Cardiac fibroblast (primary cell): ENCODE results near the gene CATSPER1.

Experiments
- DNase-seq, 2 donors: peaks; one replicate each; pipeline versions ENCODE4 v3.0.0 to v3.0.0-alpha.2; 2010; ENCODE audit warnings: low read depth in 2 of 2
- H3K4me3 ChIP-seq, 2 donors: replicated peaks in 1 of 2; 1 replicate in 1 of 2; 2 replicates in 1 of 2; pipeline ENCODE4 v1.5.1; 2011; ENCODE audit warnings: low read depth in 2 of 2, low read length in 2 of 2, mild to moderate bottlenecking in 2 of 2, moderate library complexity in 1 of 2
- CTCF ChIP-seq: IDR thresholded peaks from one replicate; pipeline ENCODE4 v1.5.1; 2011; ENCODE audit warnings: low read depth, mild to moderate bottlenecking, low read length, inconsistent platforms

The CATSPER1 gene

GRCh38 chr11:66069715-66070603 is 43.7 kb upstream of the CATSPER1 start, which contains the start of gene PACS1:
TSS of gene PACS1 (plus strand) at chr11:66070272. CDS start at chr11:66070487, 215 bp downstream.
- peak; percentile 74 to 95 for DNase-seq
- H3K4me3 ChIP-seq, result peak within 1 kb of the TSS; percentile 66 to 72
- TF ChIP-seq CTCF, result no peak

DNA sequence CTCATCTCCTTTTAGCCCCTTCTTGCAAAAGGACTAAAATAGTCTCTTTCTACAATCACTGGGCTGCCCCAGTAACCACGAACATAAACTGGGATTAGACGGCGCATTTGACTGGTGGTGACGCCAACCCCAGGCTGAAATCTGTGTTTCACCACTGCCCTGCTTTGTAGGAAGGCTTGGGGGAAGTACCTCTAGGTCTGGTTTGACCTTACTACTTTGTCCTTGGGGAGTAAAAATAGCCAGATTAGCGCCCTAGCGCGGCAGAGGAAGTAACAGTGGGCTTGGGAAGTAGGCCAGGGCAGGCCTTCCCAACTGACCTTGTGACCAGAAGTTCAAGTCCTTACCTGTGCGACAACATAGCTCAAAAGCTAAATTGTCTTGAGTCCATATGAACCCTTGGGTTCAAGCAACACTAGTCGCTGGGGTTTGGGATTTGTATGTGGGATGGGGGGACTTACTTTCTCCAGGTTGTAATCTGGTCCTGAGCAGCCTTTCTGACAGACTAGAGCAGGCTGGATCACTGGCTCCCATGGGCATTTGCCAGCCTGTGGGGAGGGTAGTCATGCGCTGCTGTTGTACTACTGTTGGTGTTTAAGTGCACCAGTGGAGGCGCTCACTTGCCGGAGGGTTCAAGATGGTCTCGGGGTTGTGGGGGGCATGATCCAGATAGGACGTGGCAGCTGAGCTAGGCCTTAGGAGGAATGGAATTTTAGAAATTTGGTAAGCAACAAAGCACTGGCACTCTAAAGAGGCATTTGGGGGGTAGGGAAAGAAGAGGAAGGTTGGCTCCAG is 42.8 kb upstream of the CATSPER1 start:
- peak overlapping the region; percentile 35 to 72 for H3K4me3 ChIP-seq
- peak; percentile 20 for TF ChIP-seq CTCF
- DNase-seq, result peak; percentile 74 to 76

DNA sequence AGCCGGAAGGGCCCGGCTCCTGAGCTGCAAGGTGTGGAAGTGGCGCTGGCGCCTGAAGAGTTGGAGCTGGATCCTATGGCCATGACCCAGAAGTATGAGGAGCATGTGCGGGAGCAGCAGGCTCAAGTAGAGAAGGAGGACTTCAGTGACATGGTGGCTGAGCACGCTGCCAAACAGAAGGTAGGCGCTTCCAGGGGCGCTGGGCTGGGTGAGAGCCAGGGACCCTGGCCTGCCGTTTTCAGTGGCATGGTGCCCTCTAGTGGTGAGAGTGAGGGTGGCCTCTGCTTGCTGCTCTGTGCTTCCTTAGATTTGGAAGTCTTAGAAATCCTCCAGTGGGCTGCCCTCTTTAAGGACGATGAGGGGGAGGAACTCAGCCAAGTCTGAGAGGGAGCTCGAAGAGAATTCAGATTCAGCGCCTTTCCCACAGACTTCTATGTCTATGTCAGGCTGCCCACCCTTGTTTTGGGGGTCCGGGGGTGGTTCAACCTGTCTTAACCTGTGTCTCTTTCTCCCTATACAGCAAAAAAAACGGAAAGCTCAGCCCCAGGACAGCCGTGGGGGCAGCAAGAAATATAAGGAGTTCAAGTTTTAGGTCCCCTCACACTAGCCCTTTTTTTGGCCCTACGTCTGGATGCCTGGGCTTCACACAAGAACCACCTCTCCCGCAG is 42.0 kb upstream of the CATSPER1 start:
- no peak overlapping the region for H3K4me3 ChIP-seq
- peak; percentile 96 for TF ChIP-seq CTCF
- DNase-seq, result peak; percentile 79 to 80

- no peak overlapping the region for H3K4me3 ChIP-seq
- TF ChIP-seq CTCF, result no peak
Measured at GRCh38 chr11:66067640-66068039, 41.4 kb upstream of the CATSPER1 start.

GRCh38 chr11:66066751-66067150 is 40.5 kb upstream of the CATSPER1 start:
- H3K4me3 ChIP-seq, result no peak overlapping the region

More at GRCh38 chr11:66067640-66068039, 41.4 kb upstream of the CATSPER1 start:
- no peak for DNase-seq

More at GRCh38 chr11:66066751-66067150, 40.5 kb upstream of the CATSPER1 start:
- no peak for DNase-seq
- TF ChIP-seq CTCF, result no peak
